GM12878 (cell line): ENCODE data around the gene VAT1. TPM values are rescaled to one million over a fixed set of nuclear protein-coding genes. Genes with fewer than 3 reads are reported as not detected.
"Not testable (repeated sequence)": the region's sequence is repeated elsewhere in the genome, so short reads cannot be mapped to it uniquely, and the experiment has no call there.

ENCODE experiments used
- ATAC-seq: fragments of 200-7000 bp; cut with Tn5 transposase; 3 replicates; pipeline ENCODE4 v1.9.1; 2020; ENCODE audit warnings: mild to moderate bottlenecking, moderate library complexity
- BruUV-seq: library from RNA; stranded (reverse); fragments of 400-500 nt; replicated peaks from 2 replicates; lab custom pipeline; 2021; lab: Mats Ljungman, UMichigan
- CTCF ChIA-PET: fragments of 300-600 bp; sonication (Branson Sonifier 250); formaldehyde crosslinking; extraction: SDS; loops from one replicate; lab custom pipeline; 2021; ENCODE audit warnings: inconsistent platforms; lab: Yijun Ruan, JAX
- POLR2A ChIA-PET: fragments of 350-600 bp; formaldehyde crosslinking; extraction: SDS; loops from one replicate; lab custom pipeline; 2021; ENCODE audit warnings: inconsistent platforms; lab: Charles Lee
- RAD21 ChIA-PET: fragments of 300-600 bp; sonication (Branson Sonifier 250); formaldehyde crosslinking; loops from one replicate; lab custom pipeline; 2023; ENCODE audit warnings: antibody characterized with exemption; ENCODE audit not compliant: unreplicated experiment; lab: Charles Lee
- SMC1A ChIA-PET: fragments of 300-600 bp; sonication (Branson Sonifier 250); formaldehyde crosslinking; loops from one replicate; lab custom pipeline; 2023; ENCODE audit not compliant: unreplicated experiment, uncharacterized antibody; lab: Charles Lee
- DNase-seq: peaks from one replicate; pipeline ENCODE4 v3.0.0-alpha.2; 2011; ENCODE audit warnings: low read depth, low spot score
- FAIRE-seq: peaks from 3 replicates; lab custom pipeline; 2011; peaks lifted over from hg19 to GRCh38; lab: Jason Lieb, UNC
- H2AFZ ChIP-seq: 2 replicates; pipeline ENCODE4 v1.6.0; 2011; ENCODE audit warnings: low read depth, low read length, control low read depth; ENCODE audit not compliant: control insufficient read depth
- H3K27ac ChIP-seq: 2 replicates; pipeline ENCODE4 v1.5.1; 2011; ENCODE audit warnings: control low read depth; ENCODE audit not compliant: control insufficient read depth, insufficient read depth
- H3K27me3 ChIP-seq, 2 experiments: replicated peaks in 1 of 2; 2 replicates each; pipeline versions ENCODE4 v1.6.0 to v1.6.1; 2011; ENCODE audit warnings: low read length in 1 of 2; ENCODE audit not compliant: control insufficient read depth in 2 of 2, insufficient read depth in 2 of 2
- H3K36me3 ChIP-seq, 2 experiments: 2 replicates each; pipeline ENCODE4 v1.5.1; 2011; ENCODE audit warnings: low read length in 1 of 2; ENCODE audit not compliant: control insufficient read depth in 2 of 2, insufficient read depth in 2 of 2
- H3K4me1 ChIP-seq: 2 replicates; pipeline ENCODE4 v1.6.1; 2011; ENCODE audit warnings: mild to moderate bottlenecking, low read length, moderate library complexity, mixed read lengths; ENCODE audit not compliant: control insufficient read depth, insufficient read depth
- H3K4me2 ChIP-seq: 2 replicates; pipeline ENCODE4 v1.6.0; 2011; ENCODE audit warnings: control low read depth; ENCODE audit not compliant: control insufficient read depth, insufficient read depth
- H3K4me3 ChIP-seq: fragments of 200-600 bp; sonication (generic); 2 replicates; pipeline ENCODE4 v1.5.1; 2016
- H3K79me2 ChIP-seq: 2 replicates; pipeline ENCODE4 v1.6.0; 2011; ENCODE audit warnings: low read length; ENCODE audit not compliant: control insufficient read depth, insufficient read depth
- H3K9ac ChIP-seq: 2 replicates; pipeline ENCODE4 v1.8.0; 2011; ENCODE audit warnings: low read length, control low read depth, mixed read lengths; ENCODE audit not compliant: control insufficient read depth, insufficient read depth
- H3K9me3 ChIP-seq: replicated peaks from 3 replicates; pipeline ENCODE4 v1.5.1; 2011; ENCODE audit warnings: mild to moderate bottlenecking, low read length; ENCODE audit not compliant: control insufficient read depth, insufficient read depth
- H4K20me1 ChIP-seq: 2 replicates; pipeline ENCODE4 v1.6.0; 2011; ENCODE audit not compliant: control insufficient read depth, insufficient read depth
- ATF3 ChIP-seq: IDR thresholded peaks from 2 replicates; pipeline ENCODE4 v1.6.1; 2011; ENCODE audit warnings: low read depth, mild to moderate bottlenecking, low read length, moderate library complexity, borderline replicate concordance; ENCODE audit errors: extremely low read depth
- CHD2 ChIP-seq: IDR thresholded peaks from 2 replicates; pipeline ENCODE4 v1.6.1; 2011; ENCODE audit warnings: low read depth, low read length, improper control_type of control experiment, borderline replicate concordance
- E2F8 ChIP-seq: fragments of 450-650 bp; IDR thresholded peaks from 2 replicates; pipeline ENCODE4 v1.6.1; 2018; ENCODE audit warnings: mild to moderate bottlenecking, low read depth, moderate library complexity; ENCODE audit not compliant: partially characterized antibody
- IRF3 ChIP-seq: fragments of 450-650 bp; IDR thresholded peaks from 2 replicates; pipeline ENCODE4 v1.6.1; 2014; ENCODE audit warnings: mild to moderate bottlenecking
- NBN ChIP-seq: fragments of 450-650 bp; IDR thresholded peaks from 2 replicates; pipeline ENCODE4 v1.6.1; 2016
- RAD21 ChIP-seq: IDR thresholded peaks from 2 replicates; pipeline ENCODE4 v1.6.1; 2011; ENCODE audit warnings: mild to moderate bottlenecking, low read depth, low read length, moderate library complexity; ENCODE audit not compliant: insufficient read depth
- RCOR1 ChIP-seq: conservative IDR thresholded peaks from 2 replicates; pipeline ENCODE4 v1.6.1; 2012; ENCODE audit warnings: low read depth, low read length, improper control_type of control experiment
- SMAD5 ChIP-seq: IDR thresholded peaks from 2 replicates; pipeline ENCODE4 v1.6.1; 2016; ENCODE audit warnings: antibody characterized with exemption, low read depth
- STAT3 ChIP-seq: IDR thresholded peaks from 2 replicates; pipeline ENCODE4 v1.6.1; 2011; ENCODE audit warnings: low read depth, low read length, improper control_type of control experiment
- TCF7 ChIP-seq: IDR thresholded peaks from 2 replicates; pipeline ENCODE4 v1.6.1; 2014; ENCODE audit warnings: antibody characterized with exemption, borderline replicate concordance
- ZNF207 ChIP-seq: fragments of 450-650 bp; IDR thresholded peaks from 2 replicates; pipeline ENCODE4 v1.6.1; 2014; ENCODE audit warnings: antibody characterized with exemption, mild to moderate bottlenecking, borderline replicate concordance
- ZNF384 ChIP-seq: IDR thresholded peaks from 2 replicates; pipeline ENCODE4 v1.6.1; 2012; ENCODE audit warnings: low read depth, mild to moderate bottlenecking, low read length, improper control_type of control experiment, borderline replicate concordance
- ZNF622 ChIP-seq: fragments of 450-650 bp; IDR thresholded peaks from 2 replicates; pipeline ENCODE4 v1.6.1; 2017; ENCODE audit warnings: mild to moderate bottlenecking, inconsistent platforms
- WGBS: methylation state at CpG from one replicate; pipeline ENCODE4 v1.1.6; 2016; ENCODE audit warnings: low lambda C conversion rate; ENCODE audit not compliant: insufficient replicate concordance, insufficient coverage; ENCODE audit errors: missing lambda C conversion rate; 5-methylcytosine and 5-hydroxymethylcytosine counted together
- in situ Hi-C: fragments of 300-500 bp; cut with MboI; formaldehyde crosslinking; loops from 9 replicates; pipeline ENCODE4 v1.14.3; 2018; ENCODE audit warnings: mixed read lengths
- intact Hi-C: fragments of 100-400 bp; cut with micrococcal nuclease; formaldehyde crosslinking; loops from one replicate; pipeline ENCODE4 v1.14.2; 2022; ENCODE audit not compliant: unreplicated experiment
- polyA plus RNA-seq, 11 experiments: library from polyadenylated mRNA; depleted of rRNA in 4 of 11; unstranded in 6 of 11; stranded (reverse) in 5 of 11; fragments of >200 nt; fragmentation: Nextera tagmentation in 4 of 11; fragmentation: Illumina TruSeq in 1 of 11; extraction: Ambion mirVana in 4 of 11; extraction: Trizol in 1 of 11; gene quantifications; 1 replicate in 1 of 11; 2 replicates in 10 of 11; pipeline versions ENCODE4 v1.2.1 to v1.2.3, GENCODE V29; 2011 to 2016; ENCODE audit warnings: inconsistent platforms in 2 of 11, missing spikeins in 2 of 11, low read depth in 1 of 11
- total RNA-seq, 4 experiments: library from RNA; depleted of rRNA in 3 of 4; stranded (reverse); fragments of >200 nt in 3 of 4; fragmentation: Illumina TruSeq in 1 of 4; extraction: Trizol in 1 of 4; gene quantifications; 2 replicates each; pipeline versions ENCODE4 v1.2.1 to v1.2.3, GENCODE V29; 2013 to 2021

Gene VAT1
- total and polyA plus RNA-seq, 10 of the 15 experiments (the other 5 are each of a cell fraction or from before 2014, with no cell fraction given): 5.0 to 19.8 (median 8.2) TPM

DNA sequence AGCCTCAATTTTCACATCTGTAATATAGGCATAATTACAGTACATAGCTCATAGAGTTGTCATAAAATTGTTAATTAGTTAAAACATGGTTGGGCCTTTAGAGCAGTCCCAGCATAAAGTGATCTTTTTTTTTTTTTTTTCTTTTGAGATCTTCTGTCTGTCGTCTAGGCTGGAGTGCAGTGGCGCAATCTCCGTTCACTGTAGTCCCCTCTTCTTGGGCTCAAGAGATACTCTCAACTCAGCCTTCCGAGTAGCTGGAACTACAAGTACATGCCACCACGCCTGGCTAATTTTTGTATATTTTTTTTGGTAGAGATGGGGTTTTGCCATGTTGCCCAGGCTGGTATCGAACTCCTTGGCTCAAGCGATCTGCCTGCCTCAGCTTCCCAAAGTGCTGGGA lies 33.9 kb upstream of the VAT1 start (continued):
- TF ChIP-seq CHD2 (no peak), STAT3 (no peak), ZNF622 (no peak)

DNA sequence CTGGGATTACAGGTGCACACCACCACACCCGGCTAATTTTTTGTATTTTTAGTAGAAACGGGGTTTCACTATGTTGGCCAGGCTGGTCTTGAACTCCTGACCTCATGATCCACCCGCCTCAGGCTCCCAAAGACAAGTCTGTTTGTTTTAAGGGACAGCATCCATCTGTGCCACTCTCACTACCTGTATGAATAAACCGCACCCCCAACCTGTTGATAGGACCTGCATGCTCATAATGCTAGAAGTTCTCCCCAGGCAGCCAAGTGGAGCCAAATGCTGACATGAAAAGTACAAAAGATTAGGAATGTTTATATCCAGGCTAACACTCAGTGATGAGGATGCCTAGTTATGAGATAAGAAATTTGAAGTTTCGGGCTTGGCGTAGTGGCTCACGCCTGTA lies 30.8 kb upstream of the VAT1 start:
- H3K4me1 ChIP-seq, intact Hi-C loops, H3K4me3 ChIP-seq, POLR2A ChIA-PET, RAD21 ChIA-PET, CTCF ChIA-PET, SMC1A ChIA-PET, DNase-seq, H3K4me2 ChIP-seq, H3K27me3 ChIP-seq, ATAC-seq, H3K27ac ChIP-seq, H3K9ac ChIP-seq, H3K9me3 ChIP-seq, in situ Hi-C loops, FAIRE-seq, H3K79me2 ChIP-seq, H4K20me1 ChIP-seq, BruUV-seq, H2AFZ ChIP-seq: not testable (repeated sequence)
- H3K36me3 ChIP-seq: peaks cover 3 to 14% of the 10 kb centered on the region in 2 experiments; a peak in 2 of 4 replicates
- WGBS: 98% methylated on average over 7 of the region's 7 CpGs

GRCh38 chr17:43051969-43052368 lies 29.8 kb upstream of the VAT1 start:
- Histone ChIP-seq H3K4me3 (no peak overlapping the region), H3K36me3 (peaks cover 3 to 14% of the 10 kb centered on the region in 2 experiments; a peak in 2 of 4 replicates), H3K9me3 (no peaks in the 10 kb centered on the region), H3K4me2 (no peak overlapping the region), H3K27me3 (no peaks in the 10 kb centered on the region), H2AFZ (no peak overlapping the region), H3K9ac (no peak overlapping the region), H3K27ac (no peak overlapping the region), H3K79me2 (no peaks in the 10 kb centered on the region), H3K4me1 (no peaks in the 10 kb centered on the region), H4K20me1 (no peaks in the 10 kb centered on the region)
- CTCF ChIA-PET: interaction anchor here (0.7 kb wide), 1 partner anchor 264 kb away, joined by 3 read pairs; no protein-coding TSS in a partner anchor
- DNase-seq: no peak
- no peak for FAIRE-seq
- SMC1A ChIA-PET: no interaction called here
- POLR2A ChIA-PET: no interaction called here
- no TSS peak for BruUV-seq
- intact Hi-C loops (no loop called here), in situ Hi-C loops (no loop called here)
- ATAC-seq: no peak
- WGBS: 100% methylated on average over 1 of the region's 1 CpG
- RAD21 ChIA-PET: no interaction called here
- no peak for TF ChIP-seq E2F8
- no peak for TF ChIP-seq ATF3
- no peak for TF ChIP-seq IRF3
- TF ChIP-seq TCF7: no peak
- no peak for TF ChIP-seq SMAD5
- TF ChIP-seq ZNF384: no peak
- no peak for TF ChIP-seq NBN
- TF ChIP-seq RCOR1: no peak
- TF ChIP-seq ZNF207: no peak
- TF ChIP-seq RAD21: no peak
